KMS-11 (cell line): ENCODE data around the gene LRR1.

Source experiments
- H2AFZ ChIP-seq: fragments of 200-600 bp; sonication (generic); 2 replicates; pipeline ENCODE4 v1.6.1; 2016; ENCODE audit warnings: antibody characterized with exemption, mixed run types, low read depth
- H3K27ac ChIP-seq: fragments of 200-600 bp; sonication (generic); 2 replicates; pipeline ENCODE4 v1.6.1; 2016; ENCODE audit warnings: mild to moderate bottlenecking, mixed run types
- H3K27me3 ChIP-seq: fragments of 200-600 bp; sonication (generic); 2 replicates; pipeline ENCODE4 v1.6.1; 2017; ENCODE audit warnings: mild to moderate bottlenecking, low read depth, mixed run types, moderate library complexity; ENCODE audit not compliant: insufficient read depth
- H3K36me3 ChIP-seq: fragments of 200-600 bp; sonication (generic); 2 replicates; pipeline ENCODE4 v1.6.1; 2017; ENCODE audit warnings: mild to moderate bottlenecking, mixed run types; ENCODE audit not compliant: insufficient read depth
- H3K4me1 ChIP-seq: fragments of 200-600 bp; sonication (generic); 2 replicates; pipeline ENCODE4 v1.6.1; 2016; ENCODE audit warnings: mild to moderate bottlenecking, low read depth, mixed run types; ENCODE audit not compliant: poor library complexity, severe bottlenecking
- H3K4me2 ChIP-seq: fragments of 200-600 bp; sonication (generic); 2 replicates; pipeline ENCODE4 v1.7.0; 2016; ENCODE audit warnings: mild to moderate bottlenecking, mixed run types
- H3K4me3 ChIP-seq: fragments of 200-600 bp; sonication (generic); IDR thresholded peaks from 2 replicates; pipeline ENCODE4 v1.6.1; 2017; ENCODE audit warnings: low read depth, low read length, mixed read lengths; ENCODE audit not compliant: insufficient read depth
- H3K79me2 ChIP-seq: fragments of 200-600 bp; sonication (generic); 2 replicates; pipeline ENCODE4 v1.6.1; 2016; ENCODE audit warnings: low read depth, mixed run types; ENCODE audit not compliant: insufficient read depth
- H3K9ac ChIP-seq: fragments of 200-600 bp; sonication (generic); 2 replicates; pipeline ENCODE4 v1.6.1; 2016; ENCODE audit warnings: mild to moderate bottlenecking, mixed run types
- H4K20me1 ChIP-seq: fragments of 200-600 bp; sonication (generic); 2 replicates; pipeline ENCODE4 v1.6.1; 2016; ENCODE audit warnings: mild to moderate bottlenecking, mixed run types; ENCODE audit not compliant: insufficient read depth
- TF ChIP-seq, protein P1 (sequence below): fragments of 200-600 bp; sonication (generic); conservative IDR thresholded peaks from 2 replicates; pipeline ENCODE4 v1.6.1; 2017; ENCODE audit warnings: low read depth, mild to moderate bottlenecking, antibody characterized with exemption, low read length, moderate library complexity, mixed read lengths

The LRR1 gene

DNA sequence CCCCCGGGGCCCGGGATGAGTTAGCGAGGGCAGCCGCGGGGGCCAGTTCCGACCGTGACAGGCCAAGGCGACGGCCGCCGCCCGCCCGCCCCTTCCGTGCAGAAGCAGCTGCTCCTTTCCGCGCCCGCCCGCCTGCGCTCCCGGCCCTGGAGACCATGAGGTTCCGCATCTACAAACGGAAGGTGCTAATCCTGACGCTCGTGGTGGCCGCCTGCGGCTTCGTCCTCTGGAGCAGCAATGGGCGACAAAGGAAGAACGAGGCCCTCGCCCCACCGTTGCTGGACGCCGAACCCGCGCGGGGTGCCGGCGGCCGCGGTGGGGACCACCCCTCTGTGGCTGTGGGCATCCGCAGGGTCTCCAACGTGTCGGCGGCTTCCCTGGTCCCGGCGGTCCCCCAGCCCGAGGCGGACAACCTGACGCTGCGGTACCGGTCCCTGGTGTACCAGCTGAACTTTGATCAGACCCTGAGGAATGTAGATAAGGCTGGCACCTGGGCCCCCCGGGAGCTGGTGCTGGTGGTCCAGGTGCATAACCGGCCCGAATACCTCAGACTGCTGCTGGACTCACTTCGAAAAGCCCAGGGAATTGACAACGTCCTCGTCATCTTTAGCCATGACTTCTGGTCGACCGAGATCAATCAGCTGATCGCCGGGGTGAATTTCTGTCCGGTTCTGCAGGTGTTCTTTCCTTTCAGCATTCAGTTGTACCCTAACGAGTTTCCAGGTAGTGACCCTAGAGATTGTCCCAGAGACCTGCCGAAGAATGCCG, 22.6 kb downstream of the LRR1 start:
- Histone ChIP-seq H3K27me3 (no peaks in the 10 kb centered on the region), H3K36me3 (peaks cover 7% of the 10 kb centered on the region; the same call in 1 of the 2 replicates), H4K20me1 (no peaks in the 10 kb centered on the region), H3K27ac (peak overlapping the region; percentile 99), H3K4me3 (no peak overlapping the region), H3K4me1 (peaks cover 36% of the 10 kb centered on the region), H3K9ac (peak overlapping the region; percentile 97), H3K4me2 (peak overlapping the region; percentile 96), H2AFZ (peak overlapping the region; percentile 22; the same call in 1 of the 2 replicates), H3K79me2 (peaks cover 88% of the 10 kb centered on the region)
- TF ChIP-seq, protein P1, sequence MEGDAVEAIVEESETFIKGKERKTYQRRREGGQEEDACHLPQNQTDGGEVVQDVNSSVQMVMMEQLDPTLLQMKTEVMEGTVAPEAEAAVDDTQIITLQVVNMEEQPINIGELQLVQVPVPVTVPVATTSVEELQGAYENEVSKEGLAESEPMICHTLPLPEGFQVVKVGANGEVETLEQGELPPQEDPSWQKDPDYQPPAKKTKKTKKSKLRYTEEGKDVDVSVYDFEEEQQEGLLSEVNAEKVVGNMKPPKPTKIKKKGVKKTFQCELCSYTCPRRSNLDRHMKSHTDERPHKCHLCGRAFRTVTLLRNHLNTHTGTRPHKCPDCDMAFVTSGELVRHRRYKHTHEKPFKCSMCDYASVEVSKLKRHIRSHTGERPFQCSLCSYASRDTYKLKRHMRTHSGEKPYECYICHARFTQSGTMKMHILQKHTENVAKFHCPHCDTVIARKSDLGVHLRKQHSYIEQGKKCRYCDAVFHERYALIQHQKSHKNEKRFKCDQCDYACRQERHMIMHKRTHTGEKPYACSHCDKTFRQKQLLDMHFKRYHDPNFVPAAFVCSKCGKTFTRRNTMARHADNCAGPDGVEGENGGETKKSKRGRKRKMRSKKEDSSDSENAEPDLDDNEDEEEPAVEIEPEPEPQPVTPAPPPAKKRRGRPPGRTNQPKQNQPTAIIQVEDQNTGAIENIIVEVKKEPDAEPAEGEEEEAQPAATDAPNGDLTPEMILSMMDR: no peak

DNA sequence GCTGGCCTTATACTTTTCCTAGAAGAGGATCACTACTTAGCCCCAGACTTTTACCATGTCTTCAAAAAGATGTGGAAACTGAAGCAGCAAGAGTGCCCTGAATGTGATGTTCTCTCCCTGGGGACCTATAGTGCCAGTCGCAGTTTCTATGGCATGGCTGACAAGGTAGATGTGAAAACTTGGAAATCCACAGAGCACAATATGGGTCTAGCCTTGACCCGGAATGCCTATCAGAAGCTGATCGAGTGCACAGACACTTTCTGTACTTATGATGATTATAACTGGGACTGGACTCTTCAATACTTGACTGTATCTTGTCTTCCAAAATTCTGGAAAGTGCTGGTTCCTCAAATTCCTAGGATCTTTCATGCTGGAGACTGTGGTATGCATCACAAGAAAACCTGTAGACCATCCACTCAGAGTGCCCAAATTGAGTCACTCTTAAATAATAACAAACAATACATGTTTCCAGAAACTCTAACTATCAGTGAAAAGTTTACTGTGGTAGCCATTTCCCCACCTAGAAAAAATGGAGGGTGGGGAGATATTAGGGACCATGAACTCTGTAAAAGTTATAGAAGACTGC, 23.4 kb downstream of the LRR1 start:
- peak overlapping the region; percentile 99 for H3K27ac ChIP-seq
- no peaks in the 10 kb centered on the region for H3K27me3 ChIP-seq
- H3K36me3 ChIP-seq: peaks cover 7% of the 10 kb centered on the region; the same call in 1 of the 2 replicates
- H3K9ac ChIP-seq: peak overlapping the region; percentile 97; the same call in 1 of the 2 replicates
- H3K4me1 ChIP-seq: peaks cover 36% of the 10 kb centered on the region
- H2AFZ ChIP-seq: no peak overlapping the region
- H3K79me2 ChIP-seq: peaks cover 89% of the 10 kb centered on the region
- H3K4me3 ChIP-seq: no peak overlapping the region
- TF ChIP-seq, protein P1: no peak
- no peaks in the 10 kb centered on the region for H4K20me1 ChIP-seq
- peak overlapping the region; percentile 96 for H3K4me2 ChIP-seq

DNA sequence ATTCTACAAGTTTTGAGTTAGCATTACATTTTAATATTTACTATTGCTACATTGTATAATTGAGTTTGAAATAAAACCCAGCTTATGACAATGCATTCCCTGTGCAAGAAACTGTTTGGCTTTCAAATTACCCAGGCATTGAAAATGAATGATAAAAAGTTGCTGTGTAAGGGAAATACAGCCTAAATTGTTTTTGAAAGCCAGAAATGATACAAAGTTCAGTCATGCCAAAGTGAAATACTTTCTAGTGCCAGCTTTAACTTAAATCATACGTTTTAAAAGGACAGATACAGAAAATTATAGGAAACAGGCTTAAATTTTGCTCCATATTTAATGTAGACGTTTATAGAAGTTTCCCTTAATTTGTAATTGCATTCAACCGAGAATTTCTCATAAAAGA, 24.6 kb downstream of the LRR1 start:
- peaks cover 36% of the 10 kb centered on the region for H3K4me1 ChIP-seq
- TF ChIP-seq, protein P1: no peak
- peak overlapping the region; percentile 99 for H3K27ac ChIP-seq
- peaks cover 81% of the 10 kb centered on the region for H3K79me2 ChIP-seq
- H2AFZ ChIP-seq: no peak overlapping the region
- H4K20me1 ChIP-seq: no peaks in the 10 kb centered on the region
- peak overlapping the region; percentile 97 for H3K9ac ChIP-seq
- H3K4me3 ChIP-seq: no peak overlapping the region
- H3K4me2 ChIP-seq: peak overlapping the region; percentile 96
- H3K36me3 ChIP-seq: peaks cover 5% of the 10 kb centered on the region; the same call in 1 of the 2 replicates
- no peaks in the 10 kb centered on the region for H3K27me3 ChIP-seq

DNA sequence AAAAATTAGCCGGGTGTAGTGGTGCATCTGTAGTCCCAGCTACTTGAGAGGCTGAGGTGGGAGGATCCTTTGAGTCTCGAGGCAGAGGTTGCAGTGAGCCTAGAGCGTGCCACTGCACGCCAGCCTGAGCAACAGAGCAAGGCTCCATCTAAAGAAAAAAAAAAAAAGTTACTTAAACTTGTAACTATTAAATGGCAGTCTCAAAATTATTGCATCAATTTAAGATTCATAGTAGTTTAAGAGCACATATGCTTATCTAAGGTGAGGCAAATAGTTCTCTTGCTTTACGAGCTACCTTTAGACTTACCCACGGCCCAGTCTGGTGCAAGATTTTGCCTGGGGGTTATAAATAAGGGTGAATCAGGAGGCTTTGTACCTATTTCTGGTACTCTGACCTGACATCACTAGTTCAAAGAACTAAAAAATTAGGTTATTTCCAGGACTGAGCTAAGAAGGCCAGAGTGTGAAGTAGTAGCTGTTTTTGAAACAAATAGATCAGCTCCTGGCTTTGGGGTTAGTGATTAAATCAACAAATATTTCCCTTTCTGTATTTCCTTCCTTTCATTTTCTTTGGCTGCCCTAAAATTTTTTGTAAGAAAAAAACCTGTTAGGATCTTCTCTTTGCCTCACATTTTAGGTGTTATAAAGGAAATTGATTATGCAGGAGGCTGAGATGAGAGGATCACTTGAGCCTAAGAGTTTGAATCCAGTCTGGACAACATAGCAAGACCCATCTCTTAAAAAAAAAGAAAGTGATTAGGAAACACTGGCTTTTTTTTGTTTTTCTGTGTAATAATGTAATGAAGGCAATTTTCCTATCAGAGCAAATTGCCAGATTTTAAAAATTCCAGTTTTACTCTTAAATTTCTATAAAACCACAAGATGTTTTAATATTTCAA, 25.4 kb downstream of the LRR1 start:
- H3K79me2 ChIP-seq: peaks cover 73% of the 10 kb centered on the region
- no peaks in the 10 kb centered on the region for H4K20me1 ChIP-seq
- no peak overlapping the region for H3K4me3 ChIP-seq
- H3K9ac ChIP-seq: peak overlapping the region; percentile 97
- H2AFZ ChIP-seq: no peak overlapping the region
- TF ChIP-seq, protein P1: no peak
- H3K36me3 ChIP-seq: no peaks in the 10 kb centered on the region; the same call in 1 of the 2 replicates
- no peaks in the 10 kb centered on the region for H3K27me3 ChIP-seq
- H3K27ac ChIP-seq: peak overlapping the region; percentile 99
- H3K4me2 ChIP-seq: peak overlapping the region; percentile 96
- H3K4me1 ChIP-seq: peaks cover 37% of the 10 kb centered on the region
